ENCODE results near the gene ADAT3.

GRCh38 chr19:1866693-1867348, 38.4 kb upstream of the ADAT3 start:
- TF ChIP-seq CTCF (IDR thresholded peaks at IDR 0.05) (no peak), POLR2A (IDR thresholded peaks at IDR 0.05) (no peak)
